PFSK-1 (cell line): Measurements from ENCODE around the gene BMP4.

Experiments used
- POLR2AphosphoS5 ChIP-seq: IDR thresholded peaks from 2 replicates; pipeline ENCODE4 v1.6.1; 2012; ENCODE audit warnings: low read depth, mild to moderate bottlenecking, control low read depth, low read length, moderate library complexity
- REST ChIP-seq, 2 experiments: IDR thresholded peaks; 2 replicates each; pipeline versions ENCODE4 v1.6.1 to v1.8.0; 2011 to 2012; ENCODE audit warnings: low read depth in 2 of 2, low read length in 2 of 2, control low read depth in 1 of 2, inconsistent platforms in 1 of 2, mild to moderate bottlenecking in 1 of 2, moderate library complexity in 1 of 2; ENCODE audit not compliant: insufficient read depth in 1 of 2
- SIN3A ChIP-seq: IDR thresholded peaks from 2 replicates; pipeline ENCODE4 v1.6.1; 2012; ENCODE audit warnings: mild to moderate bottlenecking, low read length, moderate library complexity, borderline replicate concordance; ENCODE audit not compliant: insufficient read depth
- TAF1 ChIP-seq: IDR thresholded peaks from 2 replicates; pipeline ENCODE4 v1.6.1; 2012; ENCODE audit warnings: low read length, control low read depth, borderline replicate concordance; ENCODE audit not compliant: insufficient read depth

GRCh38 chr14:53983112-53983511 lies 26.5 kb upstream of the BMP4 start:
- TF ChIP-seq TAF1 (no peak), REST (IDR thresholded peaks at IDR 0.05; ENCODE audit: insufficient read depth in 1 of 2, low read depth in 2 of 2, low read length in 2 of 2) (no peak), POLR2AphosphoS5 (no peak), SIN3A (no peak)
